Heart left ventricle (tissue), 16 donors: Measurements from ENCODE around the gene EFEMP2. TPM values are rescaled to one million over a fixed set of nuclear protein-coding genes. Genes with fewer than 3 reads are reported as not detected.

Source experiments
- ATAC-seq, 4 donors: fragments of 200-7000 bp; cut with Tn5 transposase; one replicate each; pipeline ENCODE4 v1.9.1; 2020 to 2022; ENCODE audit warnings: moderate library complexity in 4 of 4, mild to moderate bottlenecking in 3 of 4, moderate number of reproducible peaks in 1 of 4
- DNase-seq, 5 donors: peaks; one replicate each; pipeline ENCODE4 v3.0.0-alpha.2; 2020
- H3K27ac ChIP-seq, 12 donors: fragments of 200-600 bp; sonication (generic) in 4 of 12; one replicate each; pipeline versions ENCODE4 v1.5.0 to v1.8.0; 2016 to 2022; ENCODE audit warnings: mild to moderate bottlenecking in 2 of 12
- H3K27me3 ChIP-seq, 9 donors: fragments of 200-600 bp; sonication (generic) in 2 of 9; one replicate each; pipeline versions ENCODE4 v1.5.1 to v1.8.0; 2016 to 2022; ENCODE audit warnings: mild to moderate bottlenecking in 3 of 9
- H3K36me3 ChIP-seq, 9 donors: fragments of 200-600 bp; sonication (generic) in 2 of 9; one replicate each; pipeline versions ENCODE4 v1.5.0 to v1.8.0; 2018 to 2022; ENCODE audit warnings: mild to moderate bottlenecking in 2 of 9
- H3K4me1 ChIP-seq, 12 donors: fragments of 200-600 bp; sonication (generic) in 4 of 12; one replicate each; pipeline versions ENCODE4 v1.5.0 to v1.8.0; 2016 to 2022; ENCODE audit warnings: mild to moderate bottlenecking in 3 of 12
- H3K4me3 ChIP-seq, 12 donors: fragments of 200-600 bp; sonication (generic) in 4 of 12; one replicate each; pipeline versions ENCODE4 v1.5.0 to v1.8.0; 2017 to 2022; ENCODE audit warnings: mild to moderate bottlenecking in 9 of 12, moderate library complexity in 4 of 12
- H3K9me3 ChIP-seq, 12 donors: fragments of 200-600 bp; sonication (generic) in 4 of 12; one replicate each; pipeline versions ENCODE4 v1.5.0 to v1.8.0; 2016 to 2022; ENCODE audit warnings: mild to moderate bottlenecking in 1 of 12
- CTCF ChIP-seq, 12 donors: fragments of 200-600 bp; sonication (generic) in 4 of 12; IDR thresholded peaks; one replicate each; pipeline versions ENCODE4 v1.5.0 to v1.8.0; 2018 to 2022; ENCODE audit warnings: antibody characterized with exemption in 12 of 12, mild to moderate bottlenecking in 5 of 12
- POLR2A ChIP-seq, 2 donors: fragments of 450-650 bp; IDR thresholded peaks; one replicate each; pipeline ENCODE4 v1.6.1; 2017; ENCODE audit warnings: antibody characterized with exemption in 2 of 2, mild to moderate bottlenecking in 2 of 2, moderate library complexity in 2 of 2
- WGBS, 4 donors: extraction: QIAGEN DNeasy Blood & Tissue Kit in 2 of 4; methylation state at CpG; one replicate each; pipeline versions ENCODE4 v1.1.5 to v1.1.7; 2013 to 2018; 5-methylcytosine and 5-hydroxymethylcytosine counted together
- intact Hi-C, 10 donors: fragments of 100-400 bp; cut with DNase I; formaldehyde crosslinking; loops; one replicate each; pipeline versions ENCODE4 v1.11.1 to v1.14.2; 2022
- polyA plus RNA-seq, 2 donors: library from polyadenylated mRNA; stranded (reverse); fragments of 200-250 nt; gene quantifications; one replicate each; pipeline ENCODE4 v1.2.3, GENCODE V29; 2013
- total RNA-seq, 9 donors: library from RNA; depleted of rRNA in 2 of 9; stranded (reverse); fragments of >200 nt in 2 of 9; fragmentation: NEBNext Ultra II Directional in 3 of 9; extraction: Animal tissue kit (Norgen Biotek cat#: 25700) in 3 of 9; gene quantifications; one replicate each; pipeline versions ENCODE4 v1.1.0 to v1.2.4, GENCODE V29; 2016 to 2023
- donor health status: ischemic (EF 13 %, LVEDD 7.1; RV severe dilation, severe dysfunction).
- donor health status: healthy with polysubstance abuse.
- donor health status: DM: no; HTN: yes; CAD: no.
- donor health status: DM: no; HTN: no; CAD: no.
- donor health status: ischemic (EF 25% LVEDD 6.9; RV normal size, moderate dysfunction).
- donor health status: ischemic (EF 25% LVEDD 5.7; RV mildly dilated, moderate dysfunction).
- donor health status: healthy.
- donor health status: DM: yes; HTN: yes; CAD: no.
- donor health status: ischemic (EF 35%, LVEDD 5.7; RV mildly dilated, moderate dysfunction).
- donor health status: nonischemic (EF 11% LVEDD 7.7; RV severe dilation, severe dysfunction).
- donor health status: DM: yes; HTN: yes; CAD: no.
- donor health status: PGD.
- donor health status: ischemic (EF 29% LVEDD 5.4; RV normal size, mild dysfunction).
- donor health status: nonischemic (EF 23%, LVEDD 6.1; RV moderate dilation, normal function).

Gene EFEMP2
- total and polyA plus RNA-seq, 11 donors = 43.6 to 123 (median 88.4) TPM

- intact Hi-C loops = loop anchor here in 1 of 10 donors (10.0 kb wide), 1 partner anchor 413 kb away; the partner anchor contains the start of gene RAB1B
- TF ChIP-seq POLR2A (IDR thresholded peaks at IDR 0.05) = no peak
- no peak for TF ChIP-seq CTCF (IDR thresholded peaks at IDR 0.05)
- DNase-seq = no peak
- no peak overlapping the region for H3K4me3 ChIP-seq
- H3K9me3 ChIP-seq = peaks cover 0 to 10% (median 2%) of the 10 kb centered on the region in 12 donors
- peaks cover 0 to 23% (median 12%) of the 10 kb centered on the region in 12 donors for H3K4me1 ChIP-seq
- no peak overlapping the region for H3K27ac ChIP-seq
- no peaks in the 10 kb centered on the region for H3K27me3 ChIP-seq
- 87 to 94% (median 92%) methylated on average over 10 of the region's 10 CpGs for WGBS, 4 donors
- H3K36me3 ChIP-seq = peaks cover 0 to 60% (median 50%) of the 10 kb centered on the region in 9 donors
- no peak for ATAC-seq
Measured at GRCh38 chr11:65851811-65852507, 20.6 kb downstream of the EFEMP2 start.

GRCh38 chr11:65851083-65851579 lies 21.5 kb downstream of the EFEMP2 start:
- Histone ChIP-seq H3K4me3 (no peak overlapping the region), H3K36me3 (peaks cover 0 to 55% (median 49%) of the 10 kb centered on the region in 9 donors), H3K27ac (no peak overlapping the region), H3K27me3 (no peaks in the 10 kb centered on the region), H3K4me1 (peaks cover 0 to 15% (median 5%) of the 10 kb centered on the region in 12 donors), H3K9me3 (peaks cover 0 to 10% (median 2%) of the 10 kb centered on the region in 12 donors)
- TF ChIP-seq POLR2A (IDR thresholded peaks at IDR 0.05) = no peak
- peak in 6 of 12 donors; percentile 10 to 34 (median 27) for TF ChIP-seq CTCF (IDR thresholded peaks at IDR 0.05)
- ATAC-seq (peak in 2 of 4 donors; percentile 10 to 12), DNase-seq (no peak)
- WGBS, 4 donors = 86 to 95% (median 87%) methylated on average over 10 to 14 of the region's 14 CpGs
- intact Hi-C loops = loop anchor here in 1 of 10 donors (10.0 kb wide), 1 partner anchor 414 kb away; the partner anchor contains the start of gene RAB1B

DNA sequence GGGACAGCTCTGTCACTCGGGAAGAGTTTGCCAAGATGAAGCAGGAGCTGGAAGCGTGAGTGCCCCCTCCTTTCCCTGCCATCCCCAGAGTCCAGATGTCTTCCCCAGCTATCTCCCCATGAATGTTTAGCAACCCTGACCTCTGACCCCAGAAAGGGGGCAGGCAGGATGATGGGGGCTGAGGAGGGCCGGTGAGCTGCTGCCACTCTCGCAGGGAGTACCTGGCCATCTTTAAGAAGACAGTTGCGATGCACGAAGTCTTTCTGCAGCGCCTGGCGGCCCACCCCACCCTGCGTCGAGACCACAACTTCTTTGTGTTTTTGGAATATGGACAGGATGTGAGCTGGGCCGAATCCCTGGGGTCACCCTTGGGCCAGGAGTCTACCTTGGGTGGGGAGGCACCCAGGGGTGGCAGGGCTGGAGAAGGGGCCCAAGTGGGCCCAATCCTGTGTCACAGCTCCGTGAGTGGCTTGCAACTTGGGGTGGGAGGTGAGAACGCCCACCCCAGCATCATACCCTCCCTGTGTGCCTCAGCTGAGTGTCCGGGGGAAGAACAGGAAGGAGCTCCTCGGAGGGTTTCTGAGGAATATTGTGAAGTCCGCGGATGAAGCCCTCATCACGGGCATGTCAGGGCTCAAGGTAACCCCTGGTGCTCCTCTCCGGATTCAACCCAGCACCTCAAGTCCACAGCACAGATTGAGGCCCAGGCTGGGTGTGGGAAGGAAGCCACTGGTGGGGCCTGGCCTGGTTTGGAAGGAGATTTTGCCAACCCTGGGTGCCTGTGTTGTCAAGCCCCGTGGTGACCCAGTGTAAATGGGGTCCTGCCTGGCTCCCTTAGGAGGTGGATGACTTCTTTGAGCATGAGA lies 22.1 kb downstream of the EFEMP2 start:
- ATAC-seq (no peak), DNase-seq (no peak)
- Histone ChIP-seq H3K9me3 (peaks cover 0 to 10% (median 2%) of the 10 kb centered on the region in 12 donors), H3K4me3 (no peak overlapping the region), H3K27me3 (no peaks in the 10 kb centered on the region), H3K27ac (no peak overlapping the region), H3K36me3 (peaks cover 0 to 48% (median 42%) of the 10 kb centered on the region in 9 donors), H3K4me1 (peaks cover 0 to 9% (median 0%) of the 10 kb centered on the region in 12 donors)
- WGBS, 4 donors = 73 to 79% (median 74%) methylated on average over 20 of the region's 20 CpGs
- intact Hi-C loops = loop anchor here in 1 of 10 donors (10.0 kb wide), 1 partner anchor 414 kb away; the partner anchor contains the start of gene RAB1B
- TF ChIP-seq CTCF (IDR thresholded peaks at IDR 0.05) (no peak), POLR2A (IDR thresholded peaks at IDR 0.05) (no peak)
